Neutrophil (primary cell): ENCODE data around the gene TRIM10.
"Not testable (repeated sequence)": the region's sequence is repeated elsewhere in the genome, so short reads cannot be mapped to it uniquely, and the experiment has no call there.

ENCODE experiments used
- H3K27ac ChIP-seq: fragments of 200-600 bp; sonication (generic); 2 replicates; pipeline ENCODE4 v1.5.1; 2016; ENCODE audit warnings: mild to moderate bottlenecking, moderate library complexity
- H3K27me3 ChIP-seq: fragments of 200-600 bp; sonication (generic); 2 replicates; pipeline ENCODE4 v1.6.0; 2016; ENCODE audit warnings: mild to moderate bottlenecking
- H3K36me3 ChIP-seq: fragments of 200-600 bp; sonication (generic); 2 replicates; pipeline ENCODE4 v1.5.1; 2017
- H3K4me1 ChIP-seq, 2 experiments: fragments of 200-600 bp in 1 of 2; sonication (generic) in 1 of 2; 1 replicate in 1 of 2; 2 replicates in 1 of 2; pipeline versions ENCODE4 v1.5.1 to v1.6.1; 2013 to 2016; ENCODE audit warnings: low read depth in 1 of 2, low read length in 1 of 2, mild to moderate bottlenecking in 1 of 2, moderate library complexity in 1 of 2; ENCODE audit not compliant: control insufficient read depth in 1 of 2, insufficient read depth in 1 of 2
- H3K4me3 ChIP-seq, 2 experiments: fragments of 200-600 bp in 1 of 2; sonication (generic) in 1 of 2; 1 replicate in 1 of 2; 2 replicates in 1 of 2; pipeline ENCODE4 v1.5.1; 2013 to 2016; ENCODE audit warnings: low read depth in 1 of 2, low read length in 1 of 2, mild to moderate bottlenecking in 1 of 2, moderate library complexity in 1 of 2
- H3K9me3 ChIP-seq: fragments of 200-600 bp; sonication (generic); 2 replicates; pipeline ENCODE4 v1.5.1; 2016
- CTCF ChIP-seq: fragments of 200-600 bp; sonication (generic); IDR thresholded peaks from 2 replicates; pipeline ENCODE4 v1.5.1; 2016; ENCODE audit warnings: antibody characterized with exemption

The TRIM10 gene

GRCh38 chr6:30127238-30128093 lies 33.5 kb downstream of the TRIM10 start:
- Histone ChIP-seq H3K4me1 (peaks cover 15 to 17% of the 10 kb centered on the region in 2 experiments), H3K27ac (no peak overlapping the region), H3K9me3 (no peaks in the 10 kb centered on the region), H3K27me3 (peaks cover 94% of the 10 kb centered on the region), H3K36me3 (no peaks in the 10 kb centered on the region), H3K4me3 (no peak overlapping the region)
- no peak for TF ChIP-seq CTCF

- H3K4me1 ChIP-seq = no peaks in the 10 kb centered on the region
- no peak overlapping the region for H3K27ac ChIP-seq
- no peak for TF ChIP-seq CTCF
- no peaks in the 10 kb centered on the region for H3K36me3 ChIP-seq
- H3K4me3 ChIP-seq = no peak overlapping the region
- H3K27me3 ChIP-seq = peaks cover 68% of the 10 kb centered on the region
- no peaks in the 10 kb centered on the region for H3K9me3 ChIP-seq
These were observed 38.5 kb downstream of the TRIM10 start for GRCh38 chr6:30122515-30122914.

- Histone ChIP-seq H3K36me3 (no peaks in the 10 kb centered on the region), H3K4me3 (no peak overlapping the region), H3K4me1 (no peaks in the 10 kb centered on the region), H3K27me3 (peaks cover 68% of the 10 kb centered on the region), H3K9me3 (no peaks in the 10 kb centered on the region), H3K27ac (no peak overlapping the region)
- TF ChIP-seq CTCF = no peak
These were observed 39.3 kb downstream of the TRIM10 start for GRCh38 chr6:30121446-30122366.

GRCh38 chr6:30118691-30119090 lies 42.3 kb downstream of the TRIM10 start:
- H3K27ac ChIP-seq, H3K4me1 ChIP-seq, H3K36me3 ChIP-seq, H3K9me3 ChIP-seq, H3K4me3 ChIP-seq: not testable (repeated sequence)
- peaks cover 72% of the 10 kb centered on the region for H3K27me3 ChIP-seq

- H3K4me1 ChIP-seq = no peaks in the 10 kb centered on the region
- H3K27me3 ChIP-seq = peaks cover 72% of the 10 kb centered on the region
- no peak overlapping the region for H3K27ac ChIP-seq
These were observed 44.3 kb downstream of the TRIM10 start for GRCh38 chr6:30116724-30117123.

More at GRCh38 chr6:30116724-30117123, 44.3 kb downstream of the TRIM10 start:
- TF ChIP-seq CTCF = no peak
- no peaks in the 10 kb centered on the region for H3K9me3 ChIP-seq
- H3K4me3 ChIP-seq = no peak overlapping the region
- H3K36me3 ChIP-seq = no peaks in the 10 kb centered on the region
